Measurements from ENCODE around the gene MBTPS1. TPM values are rescaled to one million over a fixed set of nuclear protein-coding genes. Genes with fewer than 3 reads are reported as not detected.

The MBTPS1 gene
- 65.6 TPM for polyA plus RNA-seq (2012; ENCODE audit: insufficient read depth, insufficient read length)

DNA sequence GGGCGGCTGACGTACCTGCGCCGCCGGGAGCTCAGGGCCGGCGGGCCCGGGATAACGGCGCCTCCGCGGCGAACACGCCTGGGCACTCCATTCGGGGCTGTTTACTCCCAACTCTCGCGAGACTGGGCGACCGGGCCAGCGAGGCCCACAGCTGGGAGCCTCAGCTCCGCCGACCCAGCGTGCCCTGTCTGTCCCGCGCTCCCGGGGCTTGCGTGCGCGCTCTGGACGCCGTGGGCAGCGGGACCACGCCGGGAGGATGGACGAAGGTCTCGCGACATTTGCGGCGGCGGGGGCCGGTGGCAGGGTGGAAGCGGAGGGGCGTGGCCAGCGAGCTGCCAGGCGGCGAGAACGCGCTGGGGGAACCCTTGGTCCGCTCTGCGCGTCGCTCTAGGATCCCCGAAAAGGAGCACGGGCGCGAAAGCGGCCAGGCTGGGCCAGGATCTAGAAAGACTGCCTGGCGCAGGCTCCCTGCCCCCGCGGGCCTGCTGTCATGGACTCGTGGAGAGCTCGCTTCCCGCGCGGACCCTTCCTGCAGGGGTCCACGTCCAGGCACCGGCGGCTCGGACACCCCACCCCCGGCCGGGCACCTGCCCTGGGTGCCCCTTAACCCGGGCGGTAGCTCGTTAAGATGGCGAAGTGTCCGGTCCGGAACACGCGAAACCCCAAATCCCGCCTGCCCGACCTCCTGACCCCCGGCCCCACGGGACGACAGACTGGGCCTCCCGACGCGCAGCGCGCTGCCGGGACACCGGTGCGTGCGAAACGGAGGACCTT is at the start of gene MBTPS1:
Gene MBTPS1, minus strand, starts transcription at position 223 of the 774 bp plus-strand sequence. CDS start 15,159 bp downstream, outside the sequence.
- DNase-seq (ENCODE audit: low read depth, low spot score): peak; percentile 93
- peak within 1 kb of the TSS; percentile 72 for H3K4me3 ChIP-seq (ENCODE audit: low read length)

DNA sequence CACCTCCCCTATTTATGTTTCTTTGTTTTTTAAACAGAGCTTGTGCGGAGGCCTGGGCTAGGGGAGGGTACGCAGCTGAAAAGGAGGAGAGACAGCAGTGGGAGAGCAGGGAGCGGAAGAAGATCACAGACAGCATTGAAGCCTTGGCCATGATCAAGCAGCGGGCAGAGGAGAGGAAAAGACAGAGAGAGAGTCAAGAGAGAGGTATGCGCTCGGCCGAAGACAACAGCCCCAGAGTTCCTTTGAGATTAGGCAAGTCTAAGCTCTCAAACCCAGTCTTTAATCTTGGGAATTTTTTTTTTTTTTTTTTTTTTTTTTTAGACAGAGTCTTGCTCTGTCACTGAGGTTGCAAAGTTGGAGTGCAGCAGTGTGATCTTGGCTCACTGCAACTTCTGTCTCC is 49.0 kb upstream of the MBTPS1 start:
- no peak for DNase-seq (ENCODE audit: low read depth, low spot score)
- H3K4me3 ChIP-seq (ENCODE audit: low read length): no peak overlapping the region

DNA sequence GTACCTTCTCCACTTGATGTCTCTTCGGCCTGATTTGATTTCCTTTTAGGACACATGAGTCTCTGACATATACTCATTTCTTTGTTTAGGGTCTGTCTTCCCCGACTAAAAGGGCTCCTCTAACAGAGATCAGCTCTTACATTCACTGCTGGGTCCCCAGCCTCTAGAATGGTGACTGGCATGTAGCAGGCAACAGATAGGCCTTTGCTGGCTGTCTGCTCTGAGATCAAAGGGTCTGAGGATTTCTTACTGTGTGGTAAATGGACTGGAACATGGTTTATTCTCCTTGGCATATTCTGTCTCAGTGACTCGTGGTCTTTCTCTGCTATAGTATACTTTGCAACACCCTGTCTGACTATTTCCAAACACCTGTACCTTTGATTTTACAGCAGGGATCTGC is 45.1 kb upstream of the MBTPS1 start:
- no peak overlapping the region for H3K4me3 ChIP-seq (ENCODE audit: low read length)
- DNase-seq (ENCODE audit: low read depth, low spot score): no peak

DNA sequence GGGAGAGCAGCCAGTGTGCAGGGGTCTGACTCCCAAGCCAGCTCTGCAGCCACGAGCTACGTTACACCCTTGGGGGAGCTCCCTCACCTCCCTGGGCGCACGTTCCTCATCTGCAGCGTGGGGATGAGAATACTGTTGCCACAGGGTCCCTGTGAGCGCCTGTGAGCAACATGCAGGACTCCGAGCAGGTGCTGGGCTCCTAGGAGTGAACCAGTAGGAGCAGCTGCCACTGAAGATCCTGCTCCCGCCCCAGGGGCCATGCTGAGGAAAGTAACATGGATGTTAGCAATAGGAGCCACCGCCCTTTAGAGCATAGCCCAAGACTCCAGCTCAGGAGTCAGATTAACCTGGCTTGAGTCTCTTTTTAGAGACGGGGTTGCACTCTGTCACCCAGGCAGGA is 44.3 kb upstream of the MBTPS1 start:
- no peak for DNase-seq (ENCODE audit: low read depth, low spot score)
- H3K4me3 ChIP-seq (ENCODE audit: low read length): no peak overlapping the region

GRCh38 chr16:84159800-84160199 is 43.1 kb upstream of the MBTPS1 start:
- no peak overlapping the region for H3K4me3 ChIP-seq (ENCODE audit: low read length)
- no peak for DNase-seq (ENCODE audit: low read depth, low spot score)

DNA sequence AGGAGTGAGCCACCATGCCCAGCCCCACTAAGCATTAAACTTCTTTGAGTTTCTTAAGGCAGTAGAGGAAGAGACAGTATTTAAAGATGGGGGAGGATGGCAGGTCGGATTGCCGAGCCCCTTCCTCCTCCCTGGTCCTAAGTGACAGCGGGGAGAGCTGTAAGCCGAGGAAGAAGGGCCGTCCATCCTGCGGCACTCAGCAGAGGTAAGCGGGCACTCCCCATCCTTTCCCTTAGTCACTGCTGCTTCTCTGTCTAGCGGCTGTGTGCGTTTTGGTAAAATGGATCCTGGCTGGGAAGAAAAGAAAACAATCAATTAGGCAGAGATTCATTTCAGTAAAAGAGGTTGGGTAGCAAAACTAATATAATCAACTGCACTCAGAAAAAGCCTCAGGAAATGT is 42.3 kb upstream of the MBTPS1 start:
- no peak for DNase-seq (ENCODE audit: low read depth, low spot score)
- H3K4me3 ChIP-seq (ENCODE audit: low read length): no peak overlapping the region

DNA sequence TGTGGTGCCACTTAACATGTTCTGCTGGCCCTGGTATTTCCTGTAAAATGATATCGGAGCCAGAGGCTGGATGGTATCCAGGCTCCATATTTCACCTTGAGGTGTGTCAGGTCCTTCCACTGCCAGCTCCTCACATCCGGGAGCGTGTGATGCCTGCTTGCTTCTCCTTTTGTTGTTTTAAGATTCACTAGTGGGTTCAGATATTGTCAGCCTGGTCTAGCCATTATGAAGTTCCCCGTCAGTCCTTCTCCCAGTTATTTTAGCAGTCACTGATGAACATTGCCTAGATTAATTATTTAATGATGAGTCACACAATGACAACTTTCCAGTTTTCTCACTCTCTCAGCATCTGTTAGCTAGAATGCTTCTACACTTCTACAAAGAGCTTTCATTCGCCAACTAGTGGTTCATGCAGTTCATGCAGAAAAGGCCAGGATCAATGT is 39.6 kb upstream of the MBTPS1 start:
- DNase-seq (ENCODE audit: low read depth, low spot score): no peak
- no peak overlapping the region for H3K4me3 ChIP-seq (ENCODE audit: low read length)

GRCh38 chr16:84155771-84156170 is 39.0 kb upstream of the MBTPS1 start:
- no peak overlapping the region for H3K4me3 ChIP-seq (ENCODE audit: low read length)

DNA sequence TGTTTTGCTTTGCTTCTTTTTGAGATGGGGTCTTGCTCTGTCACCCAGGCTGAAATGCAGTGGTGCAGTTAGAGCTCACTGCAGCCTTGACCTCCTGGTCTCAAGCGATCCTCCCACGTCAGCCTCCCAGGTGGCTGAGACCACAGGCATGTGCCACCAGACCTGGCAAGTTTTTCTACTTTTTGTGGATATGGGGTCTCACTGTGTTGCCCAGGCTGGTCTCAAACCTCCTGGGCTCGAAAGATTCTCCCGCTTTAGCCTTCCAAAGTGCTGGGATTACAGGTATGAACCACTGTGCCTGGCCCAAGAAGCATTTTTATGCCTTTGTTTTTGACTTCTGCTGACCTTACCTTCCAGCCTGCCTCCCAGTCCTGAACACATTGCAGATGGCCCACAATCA is 38.5 kb upstream of the MBTPS1 start:
- DNase-seq (ENCODE audit: low read depth, low spot score): no peak
- no peak overlapping the region for H3K4me3 ChIP-seq (ENCODE audit: low read length)

More at GRCh38 chr16:84155771-84156170, 39.0 kb upstream of the MBTPS1 start:
- DNase-seq (ENCODE audit: low read depth, low spot score): no peak

DNA sequence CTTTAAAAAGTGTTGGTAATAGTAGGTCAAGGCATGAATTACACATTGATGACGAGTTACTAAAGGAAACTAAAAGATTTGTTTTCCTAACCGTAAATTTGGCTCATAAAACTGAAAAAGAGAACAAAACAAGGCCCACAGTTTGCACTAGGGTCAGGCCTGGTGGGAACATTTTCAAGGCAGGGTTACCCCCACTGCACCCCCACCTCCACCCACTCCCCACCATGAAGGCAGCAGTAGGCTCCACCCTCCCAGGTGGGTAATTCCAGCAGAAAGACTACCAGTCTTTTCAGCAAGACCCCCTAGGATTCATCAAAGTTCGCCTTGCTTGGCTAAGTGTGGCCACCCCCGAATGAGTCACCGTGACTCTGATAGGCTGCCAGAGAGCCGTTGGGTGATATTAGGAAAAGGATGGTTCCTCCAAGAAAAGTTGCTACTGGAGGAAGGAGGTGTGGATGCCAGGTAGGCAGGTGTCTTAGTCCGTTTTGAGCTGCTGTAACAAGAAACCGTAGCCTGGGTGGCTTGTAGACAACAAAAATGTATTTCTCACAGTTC is 37.0 kb upstream of the MBTPS1 start:
- H3K4me3 ChIP-seq (ENCODE audit: low read length): no peak overlapping the region
- DNase-seq (ENCODE audit: low read depth, low spot score): no peak

DNA sequence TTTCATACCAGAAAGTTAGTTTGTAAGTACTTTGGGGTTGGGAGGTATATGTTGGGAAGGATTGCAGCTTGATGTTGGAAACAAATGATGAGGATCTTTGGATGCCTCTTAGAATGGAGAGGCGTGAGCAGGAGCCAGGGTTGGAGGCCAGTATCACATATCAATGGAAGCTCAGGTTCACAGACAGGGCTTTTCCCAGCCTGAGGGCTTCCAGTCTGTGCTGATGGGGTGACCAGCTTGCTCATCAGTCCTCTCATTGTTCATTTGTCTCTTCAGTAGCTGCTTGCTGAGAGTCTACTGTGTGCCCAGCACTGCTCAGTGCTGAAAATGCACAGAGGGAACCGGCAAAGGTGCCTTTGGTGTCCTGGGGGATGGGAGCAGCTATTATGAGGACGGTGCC is 34.2 kb upstream of the MBTPS1 start:
- H3K4me3 ChIP-seq (ENCODE audit: low read length): no peak overlapping the region
- no peak for DNase-seq (ENCODE audit: low read depth, low spot score)

GRCh38 chr16:84144859-84145639 is 28.3 kb upstream of the MBTPS1 start, which contains the start of the genes DNAAF1 and HSDL1:
Gene DNAAF1 (plus strand): TSS chr16:84145308. CDS start chr16:84145441, 133 bp downstream.
Gene HSDL1 (minus strand): TSS chr16:84145177. CDS start chr16:84131321, 13,856 bp downstream.
- peak within 1 kb of the TSS; percentile 75 for H3K4me3 ChIP-seq (ENCODE audit: low read length)
- peak; percentile 70 for DNase-seq (ENCODE audit: low read depth, low spot score)

GRCh38 chr16:84144209-84144858 is 27.6 kb upstream of the MBTPS1 start:
- H3K4me3 ChIP-seq (ENCODE audit: low read length): peak overlapping the region; percentile 75
- no peak for DNase-seq (ENCODE audit: low read depth, low spot score)

DNA sequence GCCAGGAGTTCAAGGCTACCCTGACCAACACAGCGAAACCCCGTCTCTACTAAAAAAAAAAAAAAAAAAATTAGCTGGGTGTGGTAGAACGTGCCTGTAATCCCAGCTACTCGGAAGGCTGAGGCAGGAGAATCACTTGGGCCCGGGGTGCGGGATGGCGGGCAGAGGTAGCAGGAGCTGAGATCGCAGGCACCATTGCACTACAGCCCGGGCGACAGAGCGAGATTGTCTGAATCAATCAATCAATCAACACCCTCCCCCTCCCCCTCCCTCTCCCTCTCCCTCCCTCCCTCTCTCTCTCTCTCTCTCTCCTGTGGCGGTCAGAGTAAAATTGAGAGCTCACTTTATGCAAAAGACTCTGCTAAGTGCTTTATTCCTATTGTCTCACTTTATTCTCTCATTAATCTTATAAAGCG is 27.1 kb upstream of the MBTPS1 start:
- H3K4me3 ChIP-seq (ENCODE audit: low read length): peak overlapping the region; percentile 75

GRCh38 chr16:84143081-84143480 is 26.3 kb upstream of the MBTPS1 start:
- DNase-seq (ENCODE audit: low read depth, low spot score): no peak
- H3K4me3 ChIP-seq (ENCODE audit: low read length): no peak overlapping the region

More for the DNA sequence above, 27.1 kb upstream of the MBTPS1 start:
- DNase-seq (ENCODE audit: low read depth, low spot score): no peak

DNA sequence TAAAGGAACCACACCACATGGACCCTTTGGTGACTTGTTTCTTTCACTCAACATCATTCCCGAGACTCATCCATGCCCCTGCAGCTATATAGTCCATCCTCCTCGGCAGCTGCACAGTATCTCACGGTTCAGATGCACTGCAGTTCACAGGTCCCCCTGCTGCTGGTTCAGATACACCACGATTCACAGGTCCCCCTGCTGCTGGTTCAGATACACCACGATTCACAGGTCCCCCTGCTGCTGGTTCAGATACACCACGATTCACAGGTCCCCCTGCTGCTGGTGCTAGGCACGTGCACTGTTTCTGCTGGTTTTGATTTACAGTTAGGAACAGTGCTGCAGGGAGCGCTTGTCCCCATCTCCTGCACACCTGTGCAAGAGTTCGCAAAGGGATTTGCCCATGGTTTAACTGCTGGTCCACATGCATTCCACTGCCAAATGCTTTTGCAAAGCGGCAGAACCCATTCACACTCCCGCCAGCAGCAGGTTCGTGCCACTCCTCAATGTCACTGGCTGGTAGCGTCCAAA is 24.5 kb upstream of the MBTPS1 start:
- peak; percentile 78 for DNase-seq (ENCODE audit: low read depth, low spot score)
- no peak overlapping the region for H3K4me3 ChIP-seq (ENCODE audit: low read length)

GRCh38 chr16:84139628-84140258 is 23.0 kb upstream of the MBTPS1 start:
- no peak for DNase-seq (ENCODE audit: low read depth, low spot score)
- H3K4me3 ChIP-seq (ENCODE audit: low read length): no peak overlapping the region

DNA sequence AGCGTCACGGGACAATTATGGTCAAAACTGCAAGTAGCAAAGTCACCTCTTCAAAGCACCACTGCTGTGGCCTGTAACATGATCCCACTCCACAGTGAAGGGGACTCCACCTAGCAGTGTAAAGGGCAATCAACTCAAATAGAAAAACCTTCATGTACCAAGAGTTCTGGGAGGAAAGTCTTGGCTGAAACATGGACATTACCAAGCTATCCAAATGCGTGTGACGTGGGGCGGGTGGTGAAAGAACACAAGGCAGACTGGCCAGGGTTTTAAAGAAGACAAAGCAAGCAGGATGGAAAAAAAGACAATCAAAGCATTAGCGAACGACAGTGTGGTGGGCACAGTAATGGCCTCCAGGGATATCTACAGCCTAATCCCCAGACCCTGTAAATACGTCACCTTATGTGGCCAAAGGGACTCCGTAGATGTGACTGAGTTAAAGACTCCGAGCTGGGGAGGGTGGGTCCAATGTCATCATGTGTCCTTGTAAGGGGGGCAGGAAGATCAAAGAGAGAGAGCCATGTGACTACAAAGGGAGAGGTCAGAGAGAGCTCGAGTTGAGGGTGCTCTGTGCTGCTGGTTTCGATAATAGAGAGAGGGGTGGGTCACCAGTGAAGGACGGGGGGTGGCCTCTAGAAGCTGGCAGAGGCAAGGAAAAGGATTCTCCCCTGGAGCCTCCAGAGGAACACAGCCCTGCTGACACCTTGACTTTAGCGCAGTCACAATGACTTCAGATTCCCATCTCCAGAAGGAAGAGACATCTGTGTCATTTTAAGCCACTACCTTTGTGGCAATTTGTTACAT is 22.3 kb upstream of the MBTPS1 start:
- H3K4me3 ChIP-seq (ENCODE audit: low read length): no peak overlapping the region
- peak; percentile 79 for DNase-seq (ENCODE audit: low read depth, low spot score)
